HUES64 (cell line): ENCODE results near the gene SLC4A2.
"Not testable (repeated sequence)": the region's sequence is repeated elsewhere in the genome, so short reads cannot be mapped to it uniquely, and the experiment has no call there.

ENCODE experiments used
- H3K27ac ChIP-seq: 2 replicates; pipeline ENCODE4 v1.7.0; 2013; ENCODE audit warnings: low read depth, low read length, inconsistent platforms
- H3K27me3 ChIP-seq: 2 replicates; pipeline ENCODE4 v1.6.1; 2013; ENCODE audit warnings: mild to moderate bottlenecking, low read length; ENCODE audit not compliant: insufficient read depth
- H3K36me3 ChIP-seq: 2 replicates; pipeline ENCODE4 v1.6.1; 2013; ENCODE audit warnings: mild to moderate bottlenecking, low read length; ENCODE audit not compliant: insufficient read depth
- H3K4me1 ChIP-seq: 2 replicates; pipeline ENCODE4 v1.6.1; 2013; ENCODE audit warnings: mild to moderate bottlenecking, low read length, moderate library complexity; ENCODE audit not compliant: insufficient read depth
- H3K4me3 ChIP-seq: 2 replicates; pipeline ENCODE4 v1.5.1; 2013; ENCODE audit warnings: mild to moderate bottlenecking, low read length, moderate library complexity
- H3K9ac ChIP-seq: 2 replicates; pipeline ENCODE4 v1.6.1; 2013; ENCODE audit warnings: mild to moderate bottlenecking, low read depth, low read length
- H3K9me3 ChIP-seq: 2 replicates; pipeline ENCODE4 v1.6.1; 2013; ENCODE audit warnings: low read depth, low read length; ENCODE audit not compliant: insufficient read depth
- WGBS: fragments of 150-250, 120-280 bp; methylation state at CpG from one replicate; pipeline ENCODE4 v1.1.7; 2013; ENCODE audit warnings: missing lambda C conversion rate; 5-methylcytosine and 5-hydroxymethylcytosine counted together

Gene SLC4A2

DNA sequence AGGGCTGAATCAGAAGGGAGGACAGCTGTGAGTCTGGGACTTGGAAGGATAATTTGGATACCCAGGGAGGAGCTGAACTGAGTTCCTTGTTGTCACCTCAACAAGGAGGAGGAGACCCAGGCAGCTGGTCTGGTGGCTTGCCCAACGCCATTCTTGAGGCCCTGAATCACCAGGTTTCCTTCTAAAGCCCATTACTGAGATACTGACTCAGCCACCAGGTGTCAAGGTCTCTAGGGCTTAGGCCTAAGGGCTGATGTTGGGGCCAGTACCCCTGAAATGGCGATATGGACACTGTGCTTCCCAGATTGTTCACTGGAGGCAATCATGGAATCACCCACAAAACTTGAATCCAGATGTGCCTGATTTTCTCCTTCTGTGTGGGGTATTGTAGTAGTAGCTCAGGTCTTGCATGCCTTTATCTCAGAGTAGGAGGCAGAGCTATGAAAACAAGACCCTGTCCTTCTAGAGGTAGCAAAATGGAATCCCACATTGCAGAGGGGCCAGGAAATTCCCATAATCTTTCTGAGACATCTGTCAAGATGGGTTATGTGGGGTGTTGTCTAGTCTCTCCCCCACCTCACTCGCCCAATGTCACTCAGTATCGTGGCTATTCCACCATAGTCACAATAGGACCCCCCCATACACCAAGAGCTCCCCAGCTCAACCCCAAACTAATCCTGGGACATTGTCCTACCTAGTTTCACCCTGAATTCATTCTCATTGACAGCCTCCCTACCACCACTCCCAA is 33.3 kb upstream of the SLC4A2 start:
- H3K9me3 ChIP-seq = no peaks in the 10 kb centered on the region
- 89% methylated on average over 4 of the region's 4 CpGs for WGBS
- H3K27me3 ChIP-seq = no peaks in the 10 kb centered on the region; the same call in 1 of the 2 replicates
- no peak overlapping the region for H3K27ac ChIP-seq
- H3K9ac ChIP-seq = no peak overlapping the region
- peaks cover 18% of the 10 kb centered on the region for H3K4me1 ChIP-seq
- H3K36me3 ChIP-seq = no peaks in the 10 kb centered on the region
- H3K4me3 ChIP-seq = no peak overlapping the region

DNA sequence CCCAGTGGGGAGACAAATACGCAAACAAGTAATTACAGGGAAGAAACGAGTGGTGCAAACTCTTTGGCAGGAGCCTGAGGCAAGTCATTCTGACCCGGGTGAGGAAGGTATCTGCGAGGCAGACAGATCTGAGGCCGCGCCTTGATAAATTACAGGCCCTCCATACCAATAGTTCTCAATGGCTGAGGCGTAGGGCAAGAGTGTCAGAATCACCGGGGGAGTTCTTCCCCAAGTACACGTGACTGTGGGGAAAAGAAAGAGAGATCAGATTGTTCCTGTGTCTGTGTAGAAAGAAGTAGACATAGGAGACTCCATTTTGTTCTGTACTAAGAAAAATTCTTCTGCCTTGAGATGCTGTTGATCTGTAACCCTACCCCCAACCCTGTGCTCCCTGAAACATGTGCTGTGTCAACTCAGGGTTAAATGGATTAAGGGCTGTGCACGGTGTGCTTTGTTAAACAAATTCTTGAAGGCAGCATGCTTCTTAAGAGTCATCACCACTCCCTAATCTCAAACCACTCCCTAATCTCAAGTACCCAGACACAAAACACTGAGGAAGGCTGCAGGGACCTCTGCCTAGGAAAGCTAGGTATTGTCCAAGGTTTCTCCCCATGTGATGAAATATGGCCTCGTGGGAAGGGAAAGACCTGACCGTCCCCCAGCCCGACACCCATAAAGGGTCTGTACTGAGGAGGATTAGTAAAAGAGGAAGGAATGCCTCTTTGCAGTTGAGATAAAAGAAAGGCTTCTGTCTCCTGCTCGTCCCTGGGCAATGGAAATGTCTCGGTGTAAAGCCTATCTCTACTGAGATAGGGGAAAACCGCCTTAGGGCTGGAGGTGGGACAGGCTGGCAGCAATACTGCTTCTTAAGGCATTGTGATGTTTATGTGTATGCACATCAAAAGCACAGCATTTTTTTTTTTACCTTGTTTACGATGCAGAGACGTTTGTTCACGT is 32.3 kb upstream of the SLC4A2 start:
- H3K27me3 ChIP-seq, H3K36me3 ChIP-seq, H3K9me3 ChIP-seq: not testable (repeated sequence)
- H3K4me3 ChIP-seq = peak overlapping the region; percentile 91
- WGBS = 19% methylated on average over 19 of the region's 19 CpGs
- peaks cover 18% of the 10 kb centered on the region for H3K4me1 ChIP-seq
- peak overlapping the region; percentile 36; the same call in 1 of the 2 replicates for H3K9ac ChIP-seq
- H3K27ac ChIP-seq = peak overlapping the region; percentile 66; the same call in 1 of the 2 replicates

DNA sequence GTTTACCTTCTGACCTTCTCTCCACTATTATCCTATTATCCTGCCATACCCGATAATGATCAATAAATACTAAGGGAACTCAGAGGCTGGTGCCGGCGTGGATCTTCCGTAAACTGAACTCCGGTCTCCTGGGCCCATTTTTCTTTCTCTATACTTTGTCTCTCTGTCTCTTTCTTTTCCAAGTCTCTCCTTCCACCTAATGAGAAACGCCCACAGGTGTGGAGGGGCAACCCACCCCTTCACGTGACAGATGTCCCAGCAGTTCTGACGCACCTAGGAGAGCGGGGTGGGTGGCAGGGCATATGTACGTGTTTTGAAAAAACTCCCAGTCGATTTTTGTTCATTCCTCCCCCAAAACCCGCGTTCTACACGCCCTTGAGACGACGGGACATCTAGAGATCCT is 31.7 kb upstream of the SLC4A2 start:
- Histone ChIP-seq H3K27ac (peak overlapping the region; percentile 66; the same call in 1 of the 2 replicates), H3K4me3 (peak overlapping the region; percentile 91), H3K9ac (peak overlapping the region; percentile 36), H3K4me1 (peaks cover 18% of the 10 kb centered on the region)
- H3K36me3 ChIP-seq, H3K27me3 ChIP-seq, H3K9me3 ChIP-seq: not testable (repeated sequence)
- WGBS = 3% methylated on average over 16 of the region's 16 CpGs

DNA sequence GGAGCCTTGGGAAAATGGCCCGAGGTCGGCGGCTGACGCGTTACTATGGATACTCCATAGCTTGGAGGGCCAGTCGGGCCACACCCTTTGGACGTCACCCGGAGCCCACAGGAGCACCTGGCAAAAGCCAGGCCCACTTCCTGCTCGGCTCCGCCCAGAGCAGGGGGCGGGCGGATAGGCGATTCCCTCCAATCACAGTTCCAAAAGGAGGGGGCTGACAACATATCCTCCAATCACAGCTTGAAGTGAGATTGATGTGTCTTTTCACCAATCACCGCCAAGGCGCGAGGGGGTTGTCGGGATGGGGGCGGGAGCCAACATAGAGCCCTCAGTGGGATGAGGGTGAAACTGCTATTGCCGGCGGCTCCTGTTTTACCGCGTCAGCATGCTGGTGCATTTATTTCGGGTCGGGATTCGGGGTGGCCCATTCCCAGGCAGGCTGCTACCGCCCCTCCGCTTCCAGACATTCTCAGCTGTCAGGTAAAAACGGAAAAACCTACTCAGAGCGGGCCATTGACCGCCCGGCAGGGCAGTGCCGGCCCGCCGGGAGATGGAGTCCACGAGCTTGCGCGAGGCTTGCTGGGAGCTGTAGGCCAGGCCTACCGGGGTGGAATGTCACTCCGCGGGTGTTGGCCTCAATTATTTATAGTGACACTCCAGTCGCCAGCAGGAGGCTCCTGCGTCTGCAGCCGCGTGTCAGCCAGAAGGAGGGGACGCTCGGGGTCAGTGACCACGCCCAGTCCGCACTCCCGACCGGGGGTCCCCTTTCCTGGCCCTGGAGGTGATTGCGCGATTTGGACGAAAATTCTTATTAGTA is 31.1 kb upstream of the SLC4A2 start, which contains the start of gene ABCB8:
ABCB8 (plus strand) TSS at position 320 of the 817 bp plus-strand sequence; CDS start at position 386, 66 bp downstream.
- Histone ChIP-seq H3K27me3 (no peaks in the 10 kb centered on the region), H3K27ac (peak within 1 kb of the TSS; percentile 66; the same call in 1 of the 2 replicates), H3K4me1 (peaks cover 18% of the 10 kb centered on the region), H3K36me3 (no peaks in the 10 kb centered on the region), H3K9me3 (no peaks in the 10 kb centered on the region), H3K9ac (peak within 1 kb of the TSS; percentile 65), H3K4me3 (peak within 1 kb of the TSS; percentile 91)
- WGBS = 1% methylated on average over 53 of the region's 53 CpGs

DNA sequence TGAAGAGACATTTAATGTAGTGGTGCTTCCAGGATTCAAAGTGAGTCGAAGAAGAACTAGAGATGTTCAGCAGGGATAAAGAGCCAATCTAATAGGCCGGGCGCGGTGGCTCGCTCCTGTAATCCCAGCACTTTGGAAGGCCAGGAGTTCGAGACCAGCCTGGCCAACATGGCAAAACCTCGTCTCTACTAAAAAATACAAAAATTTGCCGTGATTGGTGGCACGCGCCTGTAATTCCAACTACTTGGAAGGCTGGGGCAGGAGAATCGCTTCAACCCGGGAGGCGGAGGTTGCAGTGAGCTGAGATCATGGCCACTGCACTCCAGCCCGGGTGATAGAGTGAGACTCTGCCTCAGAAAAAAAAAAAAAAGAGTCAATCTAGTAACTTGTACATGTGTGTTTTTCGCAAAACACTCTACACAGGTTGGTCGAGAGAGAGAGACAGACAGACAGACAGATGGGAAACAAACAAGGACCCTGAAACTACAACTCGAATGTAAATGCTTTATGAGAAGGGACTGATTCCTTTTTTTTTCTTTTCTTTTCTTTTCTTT is 30.4 kb upstream of the SLC4A2 start:
- Histone ChIP-seq H3K36me3 (no peaks in the 10 kb centered on the region), H3K4me1 (peaks cover 18% of the 10 kb centered on the region), H3K9ac (peak overlapping the region; percentile 65; the same call in 1 of the 2 replicates), H3K4me3 (peak overlapping the region; percentile 91), H3K27ac (no peak overlapping the region), H3K27me3 (no peaks in the 10 kb centered on the region), H3K9me3 (no peaks in the 10 kb centered on the region)
- 66% methylated on average over 17 of the region's 17 CpGs for WGBS

DNA sequence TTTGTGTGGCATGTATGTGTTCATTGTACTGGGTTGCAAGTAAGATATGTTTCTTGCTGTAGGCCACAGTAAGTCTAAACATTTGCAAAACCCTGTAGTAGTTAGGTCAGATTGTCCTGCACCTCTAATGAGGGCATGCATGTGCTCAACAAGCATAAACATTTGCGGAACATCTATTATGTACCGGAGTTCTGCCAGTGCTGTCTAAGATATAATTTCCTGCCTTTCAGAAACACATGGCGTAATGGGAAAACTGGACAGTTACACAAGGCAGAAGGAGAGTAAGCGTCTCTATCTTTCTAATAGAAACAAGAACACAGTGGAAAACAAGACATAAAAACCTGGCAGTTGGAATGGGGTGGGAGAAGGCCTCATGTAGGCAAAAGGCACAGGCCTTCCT is 28.4 kb upstream of the SLC4A2 start:
- H3K4me1 ChIP-seq = peaks cover 18% of the 10 kb centered on the region
- H3K36me3 ChIP-seq = peaks cover 6% of the 10 kb centered on the region; the same call in 1 of the 2 replicates
- 96% methylated on average over 4 of the region's 4 CpGs for WGBS
- H3K9ac ChIP-seq = no peak overlapping the region
- H3K27me3 ChIP-seq = no peaks in the 10 kb centered on the region
- H3K9me3 ChIP-seq = no peaks in the 10 kb centered on the region
- no peak overlapping the region for H3K4me3 ChIP-seq
- no peak overlapping the region for H3K27ac ChIP-seq

DNA sequence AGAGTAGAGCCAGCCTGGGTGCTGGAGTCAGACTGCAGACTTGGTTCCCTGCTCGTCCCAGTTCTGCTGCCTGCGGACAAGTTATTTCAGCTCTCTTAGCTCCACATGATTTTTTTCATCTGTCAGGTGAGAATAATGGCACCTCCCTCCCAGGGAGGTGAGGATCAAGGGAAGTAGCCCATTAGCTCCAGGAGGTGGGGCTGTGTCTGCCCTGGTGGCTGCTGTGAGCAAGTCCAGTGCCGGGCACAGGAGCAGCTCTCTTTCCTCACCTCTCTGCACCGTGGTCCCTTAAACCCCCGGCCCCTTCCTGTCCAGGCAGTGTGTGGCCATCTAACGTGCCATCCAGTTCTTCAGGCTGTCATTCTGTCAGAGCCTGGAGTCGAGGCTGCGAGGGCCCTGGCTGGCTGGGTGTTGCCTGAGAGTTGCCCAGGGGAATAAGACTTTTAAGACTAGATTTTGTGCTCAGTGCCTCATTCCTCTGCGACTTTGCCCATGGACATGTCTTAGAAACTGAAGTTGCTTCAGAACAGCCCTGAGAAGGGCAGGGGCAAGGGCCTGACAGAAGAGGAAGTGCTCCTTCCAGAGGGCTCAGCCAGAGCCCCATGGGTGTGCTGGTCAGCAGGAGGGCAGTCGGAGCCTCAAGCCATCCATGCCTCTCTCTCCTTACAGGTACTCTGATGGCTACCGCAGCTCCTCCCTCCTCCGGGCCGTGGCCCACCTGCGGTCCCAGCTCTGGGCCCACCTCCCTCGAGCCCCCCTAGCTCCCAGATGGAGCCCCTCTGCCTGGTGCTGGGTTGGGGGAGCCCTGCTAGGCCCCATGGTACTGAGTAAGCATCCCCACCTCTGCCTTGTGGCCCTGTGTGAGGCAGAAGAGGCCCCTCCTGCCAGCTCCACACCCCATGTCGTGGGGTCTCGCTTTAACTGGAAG is 26.2 kb upstream of the SLC4A2 start:
- 91% methylated on average over 17 of the region's 17 CpGs for WGBS
- no peak overlapping the region for H3K9ac ChIP-seq
- H3K27me3 ChIP-seq = no peaks in the 10 kb centered on the region
- H3K27ac ChIP-seq = no peak overlapping the region
- H3K36me3 ChIP-seq = peaks cover 16% of the 10 kb centered on the region
- no peak overlapping the region for H3K4me3 ChIP-seq
- H3K4me1 ChIP-seq = 0 out of 2 replicates have a peak, but pooled peaks cover 3% of the 10 kb centered on the region
- no peaks in the 10 kb centered on the region for H3K9me3 ChIP-seq

DNA sequence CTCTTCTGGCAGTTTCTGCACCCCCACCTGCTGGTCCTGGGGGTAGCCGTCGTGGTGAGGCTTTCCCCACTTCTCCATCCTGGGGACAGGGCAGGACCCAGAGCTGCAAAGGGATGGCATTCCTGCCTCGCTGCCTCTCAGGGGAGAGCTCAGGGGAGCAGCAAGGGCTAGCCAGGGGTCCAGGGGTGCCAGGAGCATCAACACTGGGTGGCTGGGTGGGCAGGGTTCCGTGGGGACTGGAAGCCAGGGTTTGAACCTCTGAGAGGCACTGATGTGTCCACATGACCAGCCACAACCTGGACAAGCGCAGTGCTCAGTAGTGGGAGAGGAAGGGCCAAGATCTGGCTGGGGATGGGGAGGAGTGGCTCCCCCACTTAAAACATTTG is 25.5 kb upstream of the SLC4A2 start:
- Histone ChIP-seq H3K9me3 (no peaks in the 10 kb centered on the region), H3K9ac (no peak overlapping the region), H3K36me3 (peaks cover 16% of the 10 kb centered on the region), H3K27me3 (no peaks in the 10 kb centered on the region), H3K4me3 (no peak overlapping the region), H3K27ac (no peak overlapping the region), H3K4me1 (0 out of 2 replicates have a peak, but pooled peaks cover 3% of the 10 kb centered on the region)
- 86% methylated on average over 5 of the region's 5 CpGs for WGBS

DNA sequence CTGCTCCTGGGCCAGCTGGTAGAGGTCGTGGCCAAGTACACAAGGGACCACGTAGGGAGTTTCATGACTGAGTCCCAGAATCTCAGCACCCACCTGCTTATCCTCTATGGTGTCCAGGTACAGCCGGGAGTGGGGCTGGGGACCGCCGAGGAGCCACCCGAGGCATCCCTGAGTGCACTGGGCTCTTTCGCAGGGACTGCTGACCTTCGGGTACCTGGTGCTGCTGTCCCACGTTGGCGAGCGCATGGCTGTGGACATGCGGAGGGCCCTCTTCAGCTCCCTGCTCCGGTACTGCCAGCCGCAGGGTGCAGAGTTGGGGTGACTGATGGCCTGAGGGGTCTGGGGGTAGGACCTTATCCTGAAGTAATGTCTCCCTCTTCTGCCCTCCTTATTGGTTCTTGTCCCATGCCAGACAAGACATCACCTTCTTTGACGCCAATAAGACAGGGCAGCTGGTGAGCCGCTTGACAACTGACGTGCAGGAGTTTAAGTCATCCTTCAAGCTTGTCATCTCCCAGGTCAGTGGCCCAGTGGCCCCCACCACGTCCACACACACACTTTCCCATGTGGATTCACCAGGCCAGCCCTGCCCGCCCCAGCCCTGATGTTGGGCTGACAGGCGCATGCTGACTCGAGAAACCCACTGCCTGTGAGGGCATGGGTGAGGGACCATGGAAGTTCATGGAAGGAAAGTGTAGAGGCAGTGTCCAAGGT is 24.9 kb upstream of the SLC4A2 start:
- Histone ChIP-seq H3K36me3 (peaks cover 16% of the 10 kb centered on the region), H3K27me3 (no peaks in the 10 kb centered on the region), H3K27ac (no peak overlapping the region), H3K4me3 (no peak overlapping the region), H3K9ac (no peak overlapping the region), H3K9me3 (no peaks in the 10 kb centered on the region), H3K4me1 (peaks cover 4% of the 10 kb centered on the region; the same call in 1 of the 2 replicates)
- WGBS = 96% methylated on average over 21 of the region's 21 CpGs
